GM23338 (cell line): Measurements from ENCODE around the gene ZNF787.

Source experiments
- CTCF ChIP-seq, 2 experiments: fragments of 200-600 bp in 1 of 2; sonication (generic) in 1 of 2; conservative IDR thresholded peaks; 2 replicates each; pipeline versions ENCODE4 v1.5.1 to v1.6.1; 2016 to 2017; ENCODE audit warnings: antibody characterized with exemption in 2 of 2, low read depth in 2 of 2, mild to moderate bottlenecking in 2 of 2, moderate library complexity in 1 of 2
- ETS1 ChIP-seq: IDR thresholded peaks from 2 replicates; pipeline ENCODE4 v1.6.1; 2016; ENCODE audit warnings: antibody characterized with exemption
- EZH2 ChIP-seq: fragments of 200-600 bp; sonication (generic); IDR thresholded peaks from one replicate; pipeline ENCODE4 v1.8.0; 2017; ENCODE audit warnings: antibody characterized with exemption, mild to moderate bottlenecking, low read depth; ENCODE audit not compliant: unreplicated experiment

- TF ChIP-seq CTCF (conservative IDR thresholded peaks at IDR 0.05; ENCODE audit: low read depth in 2 of 2) (peak; percentile 81 to 83), ETS1 (no peak), EZH2 (no peak)
Observed at GRCh38 chr19:56076498-56076897, 44.6 kb downstream of the ZNF787 start.
